ENCODE measurements around the gene ELMO1. TPM values are rescaled to one million over a fixed set of nuclear protein-coding genes. Genes with fewer than 3 reads are reported as not detected.

Gene ELMO1
- total RNA-seq, 2 experiments from 2014 or later, result 129 to 137 TPM

GRCh38 chr7:36960105-36960504, 488.6 kb downstream of the ELMO1 start:
- H3K27me3 Mint-ChIP-seq (ENCODE audit: low read depth), result no peaks in the 10 kb centered on the region
- peaks cover 26% of the 10 kb centered on the region for H3K36me3 Mint-ChIP-seq (ENCODE audit: low read depth)
- no peak overlapping the region for H3K4me3 Mint-ChIP-seq
- intact Hi-C loops (cut with micrococcal nuclease), result no loop called here
- peaks cover 37% of the 10 kb centered on the region for H3K4me1 Mint-ChIP-seq (ENCODE audit: low read depth)
- CTCF ChIA-PET, result interaction anchor here (1.3 kb wide), 1 partner anchor 30 kb away, joined by 3 read pairs; no protein-coding TSS in a partner anchor
- DNase-seq, result no peak
- H3K27ac Mint-ChIP-seq, result no peak overlapping the region
- H3K9me3 Mint-ChIP-seq, result peaks cover 2% of the 10 kb centered on the region

GRCh38 chr7:36958111-36958733, 490.4 kb downstream of the ELMO1 start:
- no peak for DNase-seq
- H3K9me3 Mint-ChIP-seq, result peaks cover 3% of the 10 kb centered on the region
- CTCF ChIA-PET, result no interaction called here
- peaks cover 30% of the 10 kb centered on the region for H3K36me3 Mint-ChIP-seq (ENCODE audit: low read depth)
- H3K27me3 Mint-ChIP-seq (ENCODE audit: low read depth), result no peaks in the 10 kb centered on the region
- H3K4me3 Mint-ChIP-seq, result no peak overlapping the region
- intact Hi-C loops (cut with micrococcal nuclease), result no loop called here
- H3K4me1 Mint-ChIP-seq (ENCODE audit: low read depth), result peaks cover 27% of the 10 kb centered on the region
- no peak overlapping the region for H3K27ac Mint-ChIP-seq

GRCh38 chr7:36957620-36958019, 491.0 kb downstream of the ELMO1 start:
- intact Hi-C loops (cut with micrococcal nuclease), result no loop called here
- H3K9me3 Mint-ChIP-seq, result peaks cover 4% of the 10 kb centered on the region
- DNase-seq, result no peak
- peaks cover 25% of the 10 kb centered on the region for H3K4me1 Mint-ChIP-seq (ENCODE audit: low read depth)
- no peak overlapping the region for H3K27ac Mint-ChIP-seq
- H3K4me3 Mint-ChIP-seq, result no peak overlapping the region
- CTCF ChIA-PET, result no interaction called here
- no peaks in the 10 kb centered on the region for H3K27me3 Mint-ChIP-seq (ENCODE audit: low read depth)
- H3K36me3 Mint-ChIP-seq (ENCODE audit: low read depth), result peaks cover 31% of the 10 kb centered on the region

- Mint-ChIP-seq H3K4me1 (ENCODE audit: low read depth) (peaks cover 17% of the 10 kb centered on the region), H3K9me3 (peaks cover 6% of the 10 kb centered on the region), H3K27ac (no peak overlapping the region), H3K36me3 (ENCODE audit: low read depth) (peaks cover 33% of the 10 kb centered on the region), H3K27me3 (ENCODE audit: low read depth) (no peaks in the 10 kb centered on the region), H3K4me3 (no peak overlapping the region)
- intact Hi-C loops (cut with micrococcal nuclease), result no loop called here
- CTCF ChIA-PET, result interaction anchor here (0.5 kb wide), 1 partner anchor 568 kb away, joined by 3 read pairs; no protein-coding TSS in a partner anchor
- DNase-seq, result no peak
These were observed 491.9 kb downstream of the ELMO1 start for GRCh38 chr7:36956814-36957213.

- peaks cover 12% of the 10 kb centered on the region for H3K9me3 Mint-ChIP-seq
- H3K36me3 Mint-ChIP-seq (ENCODE audit: low read depth), result peaks cover 41% of the 10 kb centered on the region
- no peak for DNase-seq
- H3K27ac Mint-ChIP-seq, result no peak overlapping the region
- CTCF ChIA-PET, result no interaction called here
- no peak overlapping the region for H3K4me3 Mint-ChIP-seq
- H3K4me1 Mint-ChIP-seq (ENCODE audit: low read depth), result peaks cover 11% of the 10 kb centered on the region
- no peaks in the 10 kb centered on the region for H3K27me3 Mint-ChIP-seq (ENCODE audit: low read depth)
- intact Hi-C loops (cut with micrococcal nuclease), result no loop called here
These were observed 493.1 kb downstream of the ELMO1 start for GRCh38 chr7:36955456-36956129.

- intact Hi-C loops (cut with micrococcal nuclease), result no loop called here
- Mint-ChIP-seq H3K27ac (no peak overlapping the region), H3K9me3 (peaks cover 48% of the 10 kb centered on the region), H3K4me1 (ENCODE audit: low read depth) (peaks cover 2% of the 10 kb centered on the region), H3K36me3 (ENCODE audit: low read depth) (peaks cover 79% of the 10 kb centered on the region), H3K27me3 (ENCODE audit: low read depth) (no peaks in the 10 kb centered on the region), H3K4me3 (no peak overlapping the region)
- DNase-seq, result no peak
- CTCF ChIA-PET, result interaction anchor here (1.5 kb wide), 1 partner anchor 231 kb away, joined by 3 read pairs; no protein-coding TSS in a partner anchor
These were observed 497.4 kb downstream of the ELMO1 start for GRCh38 chr7:36951257-36951697.

- no peak for DNase-seq
- peaks cover 2% of the 10 kb centered on the region for H3K4me1 Mint-ChIP-seq (ENCODE audit: low read depth)
These were observed 498.7 kb downstream of the ELMO1 start for GRCh38 chr7:36949711-36950600.

GRCh38 chr7:36946401-36946739, 502.3 kb downstream of the ELMO1 start:
- no peaks in the 10 kb centered on the region for H3K27me3 Mint-ChIP-seq (ENCODE audit: low read depth)
- peaks cover 95% of the 10 kb centered on the region for H3K36me3 Mint-ChIP-seq (ENCODE audit: low read depth)
- peaks cover 76% of the 10 kb centered on the region for H3K9me3 Mint-ChIP-seq
- intact Hi-C loops (cut with micrococcal nuclease), result no loop called here
- no peak overlapping the region for H3K4me3 Mint-ChIP-seq
- no peak overlapping the region for H3K27ac Mint-ChIP-seq
- H3K4me1 Mint-ChIP-seq (ENCODE audit: low read depth), result peaks cover 16% of the 10 kb centered on the region
- CTCF ChIA-PET, result no interaction called here
- no peak for DNase-seq

More at GRCh38 chr7:36949711-36950600, 498.7 kb downstream of the ELMO1 start:
- H3K9me3 Mint-ChIP-seq, result peaks cover 52% of the 10 kb centered on the region
- H3K36me3 Mint-ChIP-seq (ENCODE audit: low read depth), result peaks cover 81% of the 10 kb centered on the region
- no peak overlapping the region for H3K4me3 Mint-ChIP-seq
- intact Hi-C loops (cut with micrococcal nuclease), result no loop called here
- no peak overlapping the region for H3K27ac Mint-ChIP-seq
- no peaks in the 10 kb centered on the region for H3K27me3 Mint-ChIP-seq (ENCODE audit: low read depth)
- CTCF ChIA-PET, result interaction anchor here (0.7 to 1.5 kb wide), 2 partner anchors 19 to 232 kb away, joined by 3 read pairs; no protein-coding TSS in a partner anchor

GRCh38 chr7:36945612-36946400, 502.9 kb downstream of the ELMO1 start:
- no peak overlapping the region for H3K27ac Mint-ChIP-seq
- H3K27me3 Mint-ChIP-seq (ENCODE audit: low read depth), result no peaks in the 10 kb centered on the region
- intact Hi-C loops (cut with micrococcal nuclease), result no loop called here
- DNase-seq, result no peak
- peaks cover 95% of the 10 kb centered on the region for H3K36me3 Mint-ChIP-seq (ENCODE audit: low read depth)
- H3K9me3 Mint-ChIP-seq, result peaks cover 72% of the 10 kb centered on the region
- H3K4me3 Mint-ChIP-seq, result no peak overlapping the region
- peaks cover 14% of the 10 kb centered on the region for H3K4me1 Mint-ChIP-seq (ENCODE audit: low read depth)
- CTCF ChIA-PET, result no interaction called here

GRCh38 chr7:36944838-36945237, 503.8 kb downstream of the ELMO1 start:
- intact Hi-C loops (cut with micrococcal nuclease), result no loop called here
- Mint-ChIP-seq H3K27me3 (ENCODE audit: low read depth) (no peaks in the 10 kb centered on the region), H3K4me1 (ENCODE audit: low read depth) (peaks cover 21% of the 10 kb centered on the region), H3K9me3 (peaks cover 74% of the 10 kb centered on the region), H3K36me3 (ENCODE audit: low read depth) (peaks cover 94% of the 10 kb centered on the region), H3K27ac (no peak overlapping the region), H3K4me3 (no peak overlapping the region)
- DNase-seq, result no peak
- CTCF ChIA-PET, result no interaction called here

- CTCF ChIA-PET, result interaction anchor here (0.8 kb wide), 1 partner anchor 238 kb away, joined by 3 read pairs; no protein-coding TSS in a partner anchor
These were observed 504.9 kb downstream of the ELMO1 start for GRCh38 chr7:36943591-36944435.

More at GRCh38 chr7:36943591-36944435, 504.9 kb downstream of the ELMO1 start:
- Mint-ChIP-seq H3K27ac (no peak overlapping the region), H3K4me1 (ENCODE audit: low read depth) (peaks cover 27% of the 10 kb centered on the region), H3K4me3 (no peak overlapping the region), H3K36me3 (ENCODE audit: low read depth) (peaks cover 91% of the 10 kb centered on the region), H3K27me3 (ENCODE audit: low read depth) (no peaks in the 10 kb centered on the region), H3K9me3 (peaks cover 70% of the 10 kb centered on the region)
- intact Hi-C loops (cut with micrococcal nuclease), result no loop called here
- DNase-seq, result no peak
